Measurements from ENCODE around the gene GPR137B.

GRCh38 chr1:236113324-236114032, 28.9 kb upstream of the GPR137B start:
- TF ChIP-seq CTCF (conservative IDR thresholded peaks at IDR 0.05; ENCODE audit: low read depth in 2 of 2) (no peak), EZH2phosphoT487 (IDR thresholded peaks at IDR 0.05; ENCODE audit: unreplicated experiment) (no peak), ZNF114 (CRISPR knock-in tag; IDR thresholded peaks at IDR 0.05) (no peak), POLR2AphosphoS5 (IDR thresholded peaks at IDR 0.05; ENCODE audit: low read depth) (no peak), CREB1 (CRISPR knock-in tag; IDR thresholded peaks at IDR 0.05; ENCODE audit: low read depth) (no peak), REST (IDR thresholded peaks at IDR 0.05; ENCODE audit: unreplicated experiment) (no peak), EZH2 (IDR thresholded peaks at IDR 0.05; ENCODE audit: low read depth, unreplicated experiment) (no peak), ETS1 (IDR thresholded peaks at IDR 0.05) (no peak), NANOG (IDR thresholded peaks at IDR 0.05; ENCODE audit: borderline replicate concordance) (no peak), JUNB (IDR thresholded peaks at IDR 0.05; ENCODE audit: unreplicated experiment) (no peak)
